Stomach (tissue), 9 donors: ENCODE results near the gene CNN2. TPM values are rescaled to one million over a fixed set of nuclear protein-coding genes. Genes with fewer than 3 reads are reported as not detected.

Experiments
- DNase-seq, 2 donors: peaks; one replicate each; pipeline versions ENCODE4 v3.0.0 to v3.0.0-alpha.2; 2013 to 2019
- H3K27ac ChIP-seq, 5 donors: fragments of 200-600 bp in 4 of 5; sonication (generic) in 4 of 5; one replicate each; pipeline ENCODE4 v1.5.1; 2013 to 2019; ENCODE audit warnings: mild to moderate bottlenecking in 1 of 5, moderate library complexity in 1 of 5
- H3K27me3 ChIP-seq, 3 donors: fragments of 200-600 bp; sonication (generic); one replicate each; pipeline ENCODE4 v1.5.1; 2017 to 2019; ENCODE audit warnings: mixed run types in 1 of 3
- H3K36me3 ChIP-seq, 4 donors: fragments of 200-600 bp; sonication (generic); 1 replicate in 3 of 4; 2 replicates in 1 of 4; pipeline ENCODE4 v1.5.1; 2016 to 2019
- H3K4me1 ChIP-seq, 4 donors: fragments of 200-600 bp; sonication (generic); one replicate each; pipeline ENCODE4 v1.5.1; 2016 to 2019
- H3K4me3 ChIP-seq, 4 donors: fragments of 200-600 bp; sonication (generic) in 3 of 4; one replicate each; pipeline ENCODE4 v1.5.1; 2016 to 2019; ENCODE audit warnings: mild to moderate bottlenecking in 1 of 4
- H3K9me3 ChIP-seq, 4 donors: fragments of 200-600 bp; sonication (generic); one replicate each; pipeline ENCODE4 v1.5.1; 2016 to 2019
- CTCF ChIP-seq, 7 experiments: fragments of 450-650 bp in 4 of 7; fragments of 200-600 bp in 3 of 7; sonication (generic) in 3 of 7; IDR thresholded peaks; one replicate each; pipeline ENCODE4 v1.5.1; 2016 to 2019; ENCODE audit warnings: antibody characterized with exemption in 7 of 7, control low read depth in 2 of 7, mild to moderate bottlenecking in 1 of 7
- EP300 ChIP-seq: sonication (generic); formaldehyde crosslinking; IDR thresholded peaks from one replicate; pipeline ENCODE4 v1.6.1; 2017; ENCODE audit warnings: antibody characterized with exemption
- POLR2A ChIP-seq, 4 donors: fragments of 450-650 bp; IDR thresholded peaks; one replicate each; pipeline ENCODE4 v1.6.1; 2016; ENCODE audit warnings: antibody characterized with exemption in 4 of 4, control low read depth in 2 of 4, mild to moderate bottlenecking in 1 of 4, moderate library complexity in 1 of 4
- POLR2AphosphoS5 ChIP-seq, 3 donors: sonication (generic); formaldehyde crosslinking; IDR thresholded peaks; one replicate each; pipeline ENCODE4 v1.6.1; 2016; ENCODE audit warnings: antibody characterized with exemption in 3 of 3
- WGBS, 5 donors: extraction: QIAGEN DNeasy Blood & Tissue Kit in 3 of 5; methylation state at CpG; one replicate each; pipeline versions ENCODE4 v1.1.5 to v1.1.7; 2013 to 2018; 5-methylcytosine and 5-hydroxymethylcytosine counted together
- intact Hi-C: fragments of 100-400 bp; cut with DNase I; formaldehyde crosslinking; loops from one replicate; pipeline ENCODE4 v1.15.1; 2023; ENCODE audit warnings: low total_unique reads
- polyA plus RNA-seq, 3 donors: library from polyadenylated mRNA; stranded (reverse); fragments of 200-250 nt; gene quantifications; one replicate each; pipeline ENCODE4 v1.2.3, GENCODE V29; 2013
- total RNA-seq, 5 donors: library from RNA; depleted of rRNA; stranded (reverse); fragments of >200 nt; gene quantifications; one replicate each; pipeline versions ENCODE4 v1.1.0 to v1.2.3, GENCODE V29; 2014 to 2016
- donor health status: healthy with polysubstance abuse.
- donor health status: Bipolar disorder and iron deficiency.
- donor health status: healthy.

The CNN2 gene
- total and polyA plus RNA-seq, 8 donors: 7.0 to 98.5 (median 81.4) TPM

DNA sequence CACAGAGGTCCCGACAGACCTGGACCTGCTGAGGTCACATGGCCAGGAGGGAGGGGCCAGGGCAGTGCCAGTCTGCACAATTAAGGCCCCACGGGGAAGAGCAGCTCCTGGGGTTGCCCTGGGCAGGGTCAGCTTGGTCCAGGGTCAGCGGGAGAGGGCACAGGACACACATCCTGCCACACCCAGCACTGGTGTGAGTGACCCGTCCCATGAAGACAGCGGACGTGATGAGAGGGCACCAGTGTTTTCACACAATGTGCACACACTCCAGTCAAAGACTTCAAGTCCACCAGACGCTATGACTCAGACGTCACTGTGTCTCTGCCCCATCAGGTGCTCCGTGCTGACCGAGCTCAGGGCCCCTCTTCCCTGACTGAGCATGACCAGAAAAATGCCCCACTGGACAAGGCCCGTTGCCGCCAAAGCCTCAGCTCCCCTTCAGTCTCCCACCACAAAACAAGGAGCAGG, 9.7 kb upstream of the CNN2 start:
- intact Hi-C loops: no loop called here
- DNase-seq: no peak
- 33 to 40% (median 36%) methylated on average over 6 to 12 of the region's 12 CpGs for WGBS, 5 donors
- Histone ChIP-seq H3K36me3 (peaks cover 21 to 40% (median 38%) of the 10 kb centered on the region in 4 donors), H3K9me3 (no peaks in the 10 kb centered on the region), H3K4me1 (peaks cover 49 to 74% (median 64%) of the 10 kb centered on the region in 4 donors), H3K27ac (peak overlapping the region; percentile 34 to 99 (median 57)), H3K4me3 (peak overlapping the region in 3 of 4 donors; percentile 2 to 32 (median 3)), H3K27me3 (no peaks in the 10 kb centered on the region)
- TF ChIP-seq POLR2A (IDR thresholded peaks at IDR 0.05) (no peak), POLR2AphosphoS5 (IDR thresholded peaks at IDR 0.05) (no peak), EP300 (no peak), CTCF (IDR thresholded peaks at IDR 0.05) (no peak)

- Histone ChIP-seq H3K27me3 (no peaks in the 10 kb centered on the region), H3K4me1 (peaks cover 49 to 80% (median 67%) of the 10 kb centered on the region in 4 donors), H3K9me3 (no peaks in the 10 kb centered on the region), H3K4me3 (peak overlapping the region in 3 of 4 donors; percentile 2 to 32 (median 3)), H3K36me3 (peaks cover 15 to 34% (median 32%) of the 10 kb centered on the region in 4 donors), H3K27ac (peak overlapping the region; percentile 34 to 99 (median 57))
- intact Hi-C loops: no loop called here
- peak; percentile 62 to 78 for DNase-seq
- WGBS, 5 donors: 36 to 50% (median 45%) methylated on average over 16 to 24 of the region's 24 CpGs
- TF ChIP-seq POLR2AphosphoS5 (IDR thresholded peaks at IDR 0.05) (no peak), POLR2A (IDR thresholded peaks at IDR 0.05) (no peak), EP300 (no peak), CTCF (IDR thresholded peaks at IDR 0.05) (no peak)
Measured at GRCh38 chr19:1017115-1017905, 9.1 kb upstream of the CNN2 start.

DNA sequence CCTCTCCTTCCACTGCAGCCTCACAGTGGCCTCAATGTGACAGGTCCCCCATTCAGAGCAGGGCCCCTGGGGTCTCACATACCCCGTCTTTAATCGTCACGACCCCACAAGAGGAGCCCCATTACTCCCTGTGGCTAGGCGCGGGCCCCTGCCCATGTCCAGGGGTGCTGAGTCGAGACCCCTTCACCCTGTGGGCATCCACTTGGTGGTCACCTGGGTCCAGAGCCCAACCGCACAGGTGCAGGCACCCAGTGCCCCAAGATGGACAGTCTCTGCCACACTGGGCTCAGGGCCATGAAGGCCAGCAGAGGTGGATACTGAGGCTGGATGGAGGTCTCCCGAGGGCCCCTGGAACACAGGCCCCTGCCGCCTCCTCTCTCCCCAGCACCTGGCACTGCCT, 8.5 kb upstream of the CNN2 start:
- H3K4me3 ChIP-seq: peak overlapping the region in 2 of 4 donors; percentile 32 to 96
- no peaks in the 10 kb centered on the region for H3K9me3 ChIP-seq
- no peaks in the 10 kb centered on the region for H3K27me3 ChIP-seq
- peak overlapping the region; percentile 34 to 99 (median 57) for H3K27ac ChIP-seq
- H3K36me3 ChIP-seq: peaks cover 9 to 28% (median 26%) of the 10 kb centered on the region in 4 donors
- peaks cover 49 to 86% (median 70%) of the 10 kb centered on the region in 4 donors for H3K4me1 ChIP-seq
- TF ChIP-seq EP300 (no peak), POLR2AphosphoS5 (IDR thresholded peaks at IDR 0.05) (no peak), CTCF (IDR thresholded peaks at IDR 0.05) (no peak), POLR2A (IDR thresholded peaks at IDR 0.05) (no peak)
- DNase-seq: no peak
- 78 to 98% (median 86%) methylated on average over 7 to 9 of the region's 9 CpGs for WGBS, 5 donors
- intact Hi-C loops: no loop called here

GRCh38 chr19:1018393-1018792, 8.0 kb upstream of the CNN2 start:
- peaks cover 5 to 23% (median 21%) of the 10 kb centered on the region in 4 donors for H3K36me3 ChIP-seq
- 52 to 64% (median 57%) methylated on average over 5 of the region's 5 CpGs for WGBS, 5 donors
- DNase-seq: no peak
- peaks cover 49 to 89% (median 72%) of the 10 kb centered on the region in 4 donors for H3K4me1 ChIP-seq
- TF ChIP-seq EP300 (no peak), CTCF (IDR thresholded peaks at IDR 0.05) (no peak), POLR2A (IDR thresholded peaks at IDR 0.05) (no peak), POLR2AphosphoS5 (IDR thresholded peaks at IDR 0.05) (no peak)
- H3K27ac ChIP-seq: peak overlapping the region in 3 of 5 donors; percentile 53 to 99 (median 96)
- H3K27me3 ChIP-seq: no peaks in the 10 kb centered on the region
- H3K4me3 ChIP-seq: peak overlapping the region in 2 of 4 donors; percentile 96 to 97
- intact Hi-C loops: no loop called here
- H3K9me3 ChIP-seq: no peaks in the 10 kb centered on the region
